GM12891 (cell line): Measurements from ENCODE around the gene RAB24.
"Not testable (repeated sequence)": the region's sequence is repeated elsewhere in the genome, so short reads cannot be mapped to it uniquely, and the experiment has no call there.

Experiments
- DNase-seq: peaks from one replicate; pipeline ENCODE4 v3.0.0; 2011; ENCODE audit warnings: low spot score; ENCODE audit not compliant: insufficient read length
- FAIRE-seq: peaks from 2 replicates; lab custom pipeline; 2011; peaks lifted over from hg19 to GRCh38; lab: Jason Lieb, UNC
- PAX5 ChIP-seq: IDR thresholded peaks from 2 replicates; pipeline ENCODE4 v1.6.1; 2011; ENCODE audit warnings: low read length, moderate library complexity, mild to moderate bottlenecking; ENCODE audit not compliant: insufficient read depth, severe bottlenecking
- POLR2A ChIP-seq: IDR thresholded peaks from 2 replicates; pipeline ENCODE4 v1.6.1; 2011; ENCODE audit warnings: low read depth, low read length, control low read depth
- POLR2AphosphoS5 ChIP-seq: IDR thresholded peaks from 2 replicates; pipeline ENCODE4 v1.6.1; 2011; ENCODE audit warnings: low read depth, low read length, control low read depth
- POU2F2 ChIP-seq: IDR thresholded peaks from 2 replicates; pipeline ENCODE4 v1.6.1; 2011; ENCODE audit warnings: low read depth, mild to moderate bottlenecking, control low read depth, low read length, moderate library complexity
- SPI1 ChIP-seq: IDR thresholded peaks from 2 replicates; pipeline ENCODE4 v1.6.1; 2011; ENCODE audit warnings: low read depth, low read length, control low read depth
- TAF1 ChIP-seq: IDR thresholded peaks from 2 replicates; pipeline ENCODE4 v1.6.1; 2011; ENCODE audit warnings: low read depth, low read length, control low read depth

The RAB24 gene

DNA sequence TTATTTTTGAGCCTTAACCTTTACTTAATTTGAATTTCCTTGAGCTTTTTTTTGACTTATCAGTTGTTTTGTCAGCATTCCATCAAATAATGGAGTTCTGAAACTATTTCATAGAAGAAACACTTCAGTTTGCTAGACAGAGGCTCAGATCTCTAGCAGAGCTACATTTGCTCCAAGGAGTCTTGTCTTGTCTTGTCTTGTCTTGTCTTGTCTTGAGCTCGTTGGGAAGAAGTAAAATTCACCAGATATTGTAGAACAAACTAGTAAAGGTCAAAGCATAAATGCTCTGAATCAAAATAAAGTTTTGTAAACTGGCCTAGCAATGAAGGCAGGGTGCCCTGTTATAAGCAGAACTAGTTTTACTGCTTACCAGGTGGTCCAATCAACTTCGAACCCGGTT lies 33.5 kb downstream of the RAB24 start:
- FAIRE-seq (no peak), DNase-seq (no peak)
- TF ChIP-seq POLR2AphosphoS5 (no peak), SPI1 (no peak), POU2F2 (no peak), TAF1 (no peak), PAX5 (no peak), POLR2A (no peak)

GRCh38 chr5:177269232-177269895 lies 34.2 kb downstream of the RAB24 start:
- DNase-seq = no peak
- no peak for TF ChIP-seq TAF1
- no peak for TF ChIP-seq POLR2A
- TF ChIP-seq POU2F2 = no peak
- no peak for TF ChIP-seq SPI1
- no peak for TF ChIP-seq POLR2AphosphoS5
- TF ChIP-seq PAX5 = no peak
- no peak for FAIRE-seq

DNA sequence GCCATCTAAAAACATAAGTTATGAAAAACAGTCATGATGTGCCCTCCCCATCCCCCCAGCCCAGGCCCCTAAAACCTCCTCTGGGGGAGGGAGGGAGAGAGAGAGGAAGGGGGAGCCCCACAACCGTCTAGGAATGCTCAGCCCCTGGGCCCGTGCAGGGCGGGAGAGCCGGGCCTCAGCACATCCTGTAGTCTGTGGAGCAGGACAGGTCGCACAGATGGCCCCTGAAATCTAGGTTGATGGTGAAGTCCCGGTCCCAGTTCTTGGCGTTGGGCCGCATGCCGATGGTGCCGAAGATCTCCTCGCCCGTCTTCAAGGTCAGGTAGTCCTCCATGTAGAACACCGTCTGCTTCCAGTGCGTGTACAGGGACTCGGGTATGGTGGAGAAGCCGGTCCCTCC lies 38.1 kb downstream of the RAB24 start:
- FAIRE-seq (no peak), DNase-seq (no peak)
- TF ChIP-seq SPI1 (no peak), TAF1 (no peak), PAX5 (no peak), POU2F2 (no peak), POLR2A (no peak), POLR2AphosphoS5 (no peak)

GRCh38 chr5:177264178-177264577 lies 39.3 kb downstream of the RAB24 start:
- TF ChIP-seq POLR2A (no peak), TAF1 (no peak), SPI1 (no peak), PAX5 (no peak), POLR2AphosphoS5 (no peak), POU2F2 (no peak)
- DNase-seq = no peak
- FAIRE-seq = no peak

DNA sequence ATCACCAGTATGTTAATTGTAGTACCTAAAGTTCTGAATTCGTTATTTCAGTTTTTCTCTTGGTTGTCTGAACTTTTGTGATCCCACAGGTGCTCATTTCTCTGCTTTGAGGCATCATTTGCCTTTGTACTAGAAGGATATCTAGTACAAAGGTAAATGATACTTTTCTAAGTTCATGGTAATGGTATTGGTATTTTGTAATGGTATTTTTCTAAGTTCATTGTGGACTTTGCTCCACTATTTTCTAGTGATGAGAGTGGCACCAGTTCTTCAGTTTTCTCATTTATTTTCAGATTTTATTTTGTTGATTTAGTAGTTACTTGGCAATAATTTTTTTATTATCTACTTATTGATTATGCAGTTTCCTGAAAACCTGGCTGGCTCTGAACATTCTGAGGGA lies 42.0 kb downstream of the RAB24 start:
- TF ChIP-seq SPI1 (no peak), TAF1 (no peak), POLR2AphosphoS5 (no peak), POLR2A (no peak), PAX5 (no peak), POU2F2 (no peak)
- DNase-seq (no peak), FAIRE-seq (no peak)

- no peak for FAIRE-seq
- no peak for TF ChIP-seq POLR2AphosphoS5
- no peak for TF ChIP-seq PAX5
- TF ChIP-seq SPI1 = no peak
- TF ChIP-seq TAF1 = no peak
- no peak for TF ChIP-seq POU2F2
- no peak for TF ChIP-seq POLR2A
- no peak for DNase-seq
These were observed 42.6 kb downstream of the RAB24 start for GRCh38 chr5:177260961-177261360.

DNA sequence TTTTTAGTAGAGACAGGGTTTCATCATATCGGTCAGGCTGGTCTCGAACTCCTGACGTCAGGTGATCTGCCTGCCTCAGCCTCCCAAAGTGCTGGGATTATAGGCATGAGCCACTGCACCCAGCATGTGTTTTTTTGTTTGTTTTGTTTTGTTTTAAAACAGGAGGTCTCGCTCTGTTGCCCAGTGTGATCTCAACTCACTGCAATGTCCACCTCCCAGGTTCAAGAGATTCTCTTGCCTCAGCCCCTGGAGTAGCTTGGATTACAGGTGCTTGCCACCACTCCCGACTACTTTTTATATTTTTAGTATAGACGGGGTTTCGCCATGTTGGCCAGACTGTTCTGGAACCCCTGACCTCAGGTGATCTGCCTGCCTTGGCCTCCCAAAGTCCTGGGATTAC lies 44.8 kb downstream of the RAB24 start:
- DNase-seq, FAIRE-seq: not testable (repeated sequence)

- DNase-seq = no peak
- no peak for FAIRE-seq
- TF ChIP-seq POLR2A = no peak
- no peak for TF ChIP-seq PAX5
- no peak for TF ChIP-seq TAF1
- no peak for TF ChIP-seq SPI1
- TF ChIP-seq POU2F2 = no peak
- TF ChIP-seq POLR2AphosphoS5 = no peak
These were observed 47.2 kb downstream of the RAB24 start for GRCh38 chr5:177256296-177256695.

DNA sequence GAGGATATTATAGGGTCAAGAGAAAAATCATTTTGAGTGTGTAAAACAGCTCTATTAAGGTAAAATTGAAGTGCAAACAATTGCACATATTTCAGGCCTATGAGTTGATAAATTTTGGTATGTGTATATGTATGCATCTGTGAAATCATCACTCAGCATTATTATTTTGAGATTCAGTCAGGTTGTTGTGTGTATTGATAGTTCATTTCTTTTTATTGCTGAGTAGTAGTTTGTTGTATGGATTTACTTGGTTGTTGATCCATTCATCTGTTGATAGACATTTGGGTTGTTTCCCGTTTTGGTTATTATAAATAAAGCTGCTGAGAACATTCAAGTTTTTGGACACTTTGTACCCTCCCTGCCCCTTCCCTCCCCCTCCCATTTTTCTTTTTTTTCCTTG lies 50.3 kb downstream of the RAB24 start:
- DNase-seq (no peak), FAIRE-seq (no peak)

More for the DNA sequence above, 50.3 kb downstream of the RAB24 start:
- TF ChIP-seq SPI1 = no peak
- no peak for TF ChIP-seq POLR2A
- TF ChIP-seq TAF1 = no peak
- TF ChIP-seq PAX5 = no peak
- TF ChIP-seq POLR2AphosphoS5 = no peak
- no peak for TF ChIP-seq POU2F2
